ENCODE data around the gene PIAS4.

- TF ChIP-seq YY1 (IDR thresholded peaks at IDR 0.05; ENCODE audit: insufficient read depth, insufficient read length) (no peak), ZNF274 (IDR thresholded peaks at IDR 0.05; ENCODE audit: low read depth, low read length) (no peak), SUZ12 (IDR thresholded peaks at IDR 0.05; ENCODE audit: extremely low read depth, insufficient read depth, insufficient read length) (no peak)
These were observed 35.9 kb downstream of the PIAS4 start for GRCh38 chr19:4043401-4043800.

Measured in NT2/D1 (cell line).